ENCODE measurements around the gene MXRA5.
A peak's percentile ranks its signal among the peaks of the same experiment; 100 is the strongest.
"Not testable (repeated sequence)": the region's sequence is repeated elsewhere in the genome, so short reads cannot be mapped to it uniquely, and the experiment has no call there.

Gene MXRA5

GRCh38 chrX:3370656-3371055 is 24.2 kb upstream of the MXRA5 start:
- DNase-seq (ENCODE audit: insufficient read length, low spot score) = no peak
- no peak for FAIRE-seq
- TF ChIP-seq POLR2A (IDR thresholded peaks at IDR 0.05; ENCODE audit: low read depth, low read length) = no peak

GRCh38 chrX:3362956-3363355 is 16.5 kb upstream of the MXRA5 start:
- no peak for FAIRE-seq
- no peak for TF ChIP-seq POLR2A (IDR thresholded peaks at IDR 0.05; ENCODE audit: low read depth, low read length)
- DNase-seq (ENCODE audit: insufficient read length, low spot score) = no peak

GRCh38 chrX:3360881-3361280 is 14.4 kb upstream of the MXRA5 start:
- no peak for DNase-seq (ENCODE audit: insufficient read length, low spot score)
- no peak for TF ChIP-seq POLR2A (IDR thresholded peaks at IDR 0.05; ENCODE audit: low read depth, low read length)
- FAIRE-seq = no peak

GRCh38 chrX:3352741-3353140 is 6.3 kb upstream of the MXRA5 start:
- DNase-seq (ENCODE audit: insufficient read length, low spot score); FAIRE-seq: not testable (repeated sequence)

GRCh38 chrX:3351276-3351675 is 4.8 kb upstream of the MXRA5 start:
- FAIRE-seq = no peak

GRCh38 chrX:3348191-3348590 is 1.7 kb upstream of the MXRA5 start:
- DNase-seq (ENCODE audit: insufficient read length, low spot score) (no peak), FAIRE-seq (no peak)
- TF ChIP-seq POLR2A (IDR thresholded peaks at IDR 0.05; ENCODE audit: low read depth, low read length) = no peak

More at GRCh38 chrX:3351276-3351675, 4.8 kb upstream of the MXRA5 start:
- DNase-seq (ENCODE audit: insufficient read length, low spot score) = no peak
- no peak for TF ChIP-seq POLR2A (IDR thresholded peaks at IDR 0.05; ENCODE audit: low read depth, low read length)

GRCh38 chrX:3345281-3346191 is 916 bp downstream of the MXRA5 start:
- TF ChIP-seq POLR2A (IDR thresholded peaks at IDR 0.05; ENCODE audit: low read depth, low read length) = no peak
- DNase-seq (ENCODE audit: insufficient read length, low spot score) (peak; percentile 1), FAIRE-seq (no peak)

GRCh38 chrX:3343569-3343968 is 2.9 kb downstream of the MXRA5 start:
- FAIRE-seq; DNase-seq (ENCODE audit: insufficient read length, low spot score): not testable (repeated sequence)

- DNase-seq (ENCODE audit: insufficient read length, low spot score) (no peak), FAIRE-seq (no peak)
- no peak for TF ChIP-seq POLR2A (IDR thresholded peaks at IDR 0.05; ENCODE audit: low read depth, low read length)
Observed at GRCh38 chrX:3340016-3340415, 6.4 kb downstream of the MXRA5 start.

- FAIRE-seq (no peak), DNase-seq (ENCODE audit: insufficient read length, low spot score) (no peak)
- no peak for TF ChIP-seq POLR2A (IDR thresholded peaks at IDR 0.05; ENCODE audit: low read depth, low read length)
Observed at GRCh38 chrX:3326681-3327080, 19.8 kb downstream of the MXRA5 start.

GRCh38 chrX:3320471-3321046 is 25.9 kb downstream of the MXRA5 start:
- FAIRE-seq (no peak), DNase-seq (ENCODE audit: insufficient read length, low spot score) (no peak)
- TF ChIP-seq POLR2A (IDR thresholded peaks at IDR 0.05; ENCODE audit: low read depth, low read length) = no peak

GRCh38 chrX:3317191-3317718 is 29.2 kb downstream of the MXRA5 start:
- no peak for DNase-seq (ENCODE audit: insufficient read length, low spot score)
- FAIRE-seq = no peak
- no peak for TF ChIP-seq POLR2A (IDR thresholded peaks at IDR 0.05; ENCODE audit: low read depth, low read length)

GRCh38 chrX:3312109-3312508 is 34.3 kb downstream of the MXRA5 start:
- FAIRE-seq = no peak
- no peak for DNase-seq (ENCODE audit: insufficient read length, low spot score)
- no peak for TF ChIP-seq POLR2A (IDR thresholded peaks at IDR 0.05; ENCODE audit: low read depth, low read length)

- FAIRE-seq (no peak), DNase-seq (ENCODE audit: insufficient read length, low spot score) (no peak)
- no peak for TF ChIP-seq POLR2A (IDR thresholded peaks at IDR 0.05; ENCODE audit: low read depth, low read length)
Observed at GRCh38 chrX:3307881-3308280, 38.6 kb downstream of the MXRA5 start.

- TF ChIP-seq POLR2A (IDR thresholded peaks at IDR 0.05; ENCODE audit: low read depth, low read length) = no peak
- no peak for DNase-seq (ENCODE audit: insufficient read length, low spot score)
- FAIRE-seq = no peak
Observed at GRCh38 chrX:3299636-3300035, 46.8 kb downstream of the MXRA5 start.
